Stimulated activated CD4-positive, alpha-beta T cell treated with anti-CD3 and anti-CD28 coated beads, Interleukin-2, amount 100 ng/mL, for 24 hours (primary cell): ENCODE measurements around the gene CLSTN2.

Experiments used
- DNase-seq, 2 donors: peaks; one replicate each; pipeline ENCODE4 v3.0.0-alpha.2; 2020

CLSTN2 gene

GRCh38 chr3:140007911-140008869 is 73.2 kb downstream of the CLSTN2 start:
- DNase-seq, result no peak

DNA sequence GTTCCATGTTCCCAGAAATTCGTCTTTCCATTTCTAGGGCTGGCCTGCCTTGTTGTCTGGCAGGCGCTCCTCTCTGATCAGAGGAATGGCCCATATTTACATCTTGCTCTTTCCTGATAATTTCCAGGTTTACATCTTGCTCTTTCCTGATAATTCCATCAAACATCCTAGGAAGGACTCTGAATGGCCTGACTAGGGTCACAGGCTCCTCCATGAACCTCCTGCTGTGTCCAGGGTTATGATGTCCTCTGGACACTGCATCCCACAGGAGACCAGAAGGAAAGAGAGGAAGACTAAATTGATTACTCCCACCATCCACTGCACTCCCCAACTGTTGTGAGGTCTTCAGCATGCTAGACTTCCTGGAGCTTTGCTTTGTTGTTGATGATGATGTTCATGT is 75.4 kb downstream of the CLSTN2 start:
- no peak for DNase-seq

DNA sequence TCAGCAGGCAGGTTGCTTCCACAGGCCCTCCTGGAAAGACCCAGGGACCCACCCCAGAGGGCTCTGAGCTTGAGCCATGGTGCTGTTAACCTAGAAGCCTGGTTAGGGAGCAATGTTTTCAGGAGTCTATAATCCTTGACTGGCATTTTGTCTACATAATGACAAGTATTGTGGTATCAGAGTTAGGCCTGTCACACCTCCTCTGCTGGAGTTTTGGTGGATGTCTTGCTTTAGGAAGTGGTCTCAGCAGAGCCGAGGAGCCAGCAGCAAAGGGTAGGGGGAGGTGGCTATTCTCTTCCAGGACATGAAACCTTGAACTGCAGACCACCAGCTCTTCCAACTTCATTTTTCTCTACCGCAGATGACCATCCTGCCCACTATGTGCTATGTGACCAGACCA is 76.1 kb downstream of the CLSTN2 start:
- DNase-seq, result no peak

GRCh38 chr3:140011611-140012277 is 76.8 kb downstream of the CLSTN2 start:
- DNase-seq, result no peak

DNA sequence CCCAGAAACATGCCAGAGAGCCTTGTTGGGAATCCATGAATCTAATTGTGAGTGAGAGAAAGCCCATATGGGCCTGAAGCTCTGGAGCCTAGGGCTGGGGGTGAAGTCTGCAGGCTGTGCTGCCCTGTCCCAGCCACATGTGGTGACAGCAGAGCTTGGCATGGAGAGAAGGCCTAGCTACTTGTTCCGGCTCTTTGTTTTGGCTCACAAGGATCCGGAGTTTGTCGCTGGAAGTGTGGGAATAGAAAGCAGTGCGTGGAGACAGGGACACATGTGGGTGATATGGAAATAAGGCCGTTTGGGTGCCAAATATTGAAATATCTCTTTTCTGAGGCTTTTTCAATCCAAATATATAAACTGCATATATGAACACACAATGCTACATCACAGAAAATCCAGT is 78.2 kb downstream of the CLSTN2 start:
- DNase-seq, result no peak

DNA sequence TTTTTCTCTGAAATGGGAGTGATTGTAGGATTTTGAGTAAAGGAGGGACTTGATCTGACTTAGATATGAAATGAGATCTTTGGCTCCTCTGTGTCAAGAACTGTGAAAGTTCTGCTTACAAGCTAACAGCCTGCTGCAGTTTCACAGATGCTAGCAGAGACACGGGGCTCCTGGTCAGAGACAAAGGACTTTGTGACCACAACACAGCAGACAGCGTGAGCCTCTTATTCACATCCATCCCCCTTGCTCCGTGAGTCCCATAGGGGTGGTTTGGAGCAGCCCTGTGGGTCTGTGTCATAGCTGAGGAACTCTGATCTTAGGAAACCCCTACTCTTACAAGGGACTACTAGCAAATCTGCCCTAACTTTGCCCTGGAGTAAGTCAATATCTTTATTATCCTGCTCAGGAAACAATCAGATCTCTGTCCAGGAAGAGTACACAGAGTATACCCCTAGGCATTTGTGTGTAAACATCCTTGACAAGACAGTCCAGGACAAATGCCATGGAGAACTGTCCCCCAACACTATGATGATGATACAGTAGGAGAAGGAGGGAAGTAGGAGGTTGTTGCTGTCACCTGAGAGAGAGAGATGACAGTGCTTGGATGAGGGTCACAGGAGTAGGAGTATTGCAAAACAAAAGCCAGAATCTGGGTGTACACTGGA is 80.0 kb downstream of the CLSTN2 start:
- no peak for DNase-seq

- no peak for DNase-seq
Observed at GRCh38 chr3:140015741-140016140, 80.8 kb downstream of the CLSTN2 start.

GRCh38 chr3:140018556-140018955 is 83.6 kb downstream of the CLSTN2 start:
- DNase-seq, result no peak

GRCh38 chr3:140019946-140020345 is 85.0 kb downstream of the CLSTN2 start:
- DNase-seq, result no peak

GRCh38 chr3:140020541-140020940 is 85.6 kb downstream of the CLSTN2 start:
- no peak for DNase-seq

DNA sequence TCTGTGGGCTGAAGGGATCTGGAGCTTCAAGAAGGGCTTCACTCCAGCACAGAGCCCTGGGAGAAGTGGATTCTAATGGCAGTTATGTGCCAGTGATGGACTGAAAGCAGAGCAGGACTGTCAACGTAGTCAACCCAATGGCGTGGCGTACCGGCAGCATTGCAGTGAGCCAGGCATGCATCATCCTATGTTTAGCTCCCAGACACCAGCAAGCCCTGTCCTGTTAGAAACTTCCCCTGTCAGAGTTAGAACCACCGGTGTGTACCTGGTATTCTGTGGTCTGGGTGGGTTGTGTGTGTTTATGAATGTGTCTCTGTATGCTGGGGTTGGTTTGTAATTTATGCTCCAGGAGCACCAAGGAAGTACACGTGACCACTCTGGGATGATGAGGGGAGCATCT is 86.3 kb downstream of the CLSTN2 start:
- DNase-seq, result no peak

DNA sequence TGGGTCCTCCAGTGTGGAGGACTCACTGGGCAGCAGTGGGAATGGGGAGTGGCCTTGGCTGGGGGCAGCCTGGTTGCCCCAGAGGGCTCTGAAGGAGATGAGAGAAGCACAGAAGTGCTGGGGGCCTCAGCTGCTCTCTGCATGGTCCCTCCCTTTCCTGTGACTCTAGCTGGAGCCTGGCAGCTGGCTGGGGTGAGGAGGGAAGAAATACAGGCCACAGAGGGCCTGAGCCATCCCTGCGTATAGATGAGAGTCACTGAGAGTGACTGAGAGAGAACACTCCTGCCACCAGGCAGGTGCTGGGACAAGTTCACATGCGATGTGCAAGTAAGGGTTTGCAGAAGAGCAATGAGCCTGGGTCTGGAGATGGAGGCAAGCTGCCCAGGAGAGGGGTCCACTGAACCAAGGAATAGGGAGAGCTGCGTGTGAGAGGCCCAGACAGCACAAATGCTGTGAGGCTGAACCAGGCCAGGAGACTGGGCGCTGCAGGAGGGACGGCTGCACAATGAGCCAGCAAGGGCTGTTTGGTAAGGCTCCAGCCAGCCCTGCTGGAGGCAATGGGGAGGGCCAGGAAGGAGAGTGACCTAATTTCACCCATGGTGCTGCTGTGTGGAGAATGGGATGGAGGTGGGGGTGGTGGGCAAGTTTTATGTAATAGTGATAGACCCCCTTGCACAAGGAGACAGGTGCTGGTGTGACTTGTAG is 87.2 kb downstream of the CLSTN2 start:
- DNase-seq, result no peak

GRCh38 chr3:140023616-140024530 is 88.9 kb downstream of the CLSTN2 start:
- DNase-seq, result no peak

DNA sequence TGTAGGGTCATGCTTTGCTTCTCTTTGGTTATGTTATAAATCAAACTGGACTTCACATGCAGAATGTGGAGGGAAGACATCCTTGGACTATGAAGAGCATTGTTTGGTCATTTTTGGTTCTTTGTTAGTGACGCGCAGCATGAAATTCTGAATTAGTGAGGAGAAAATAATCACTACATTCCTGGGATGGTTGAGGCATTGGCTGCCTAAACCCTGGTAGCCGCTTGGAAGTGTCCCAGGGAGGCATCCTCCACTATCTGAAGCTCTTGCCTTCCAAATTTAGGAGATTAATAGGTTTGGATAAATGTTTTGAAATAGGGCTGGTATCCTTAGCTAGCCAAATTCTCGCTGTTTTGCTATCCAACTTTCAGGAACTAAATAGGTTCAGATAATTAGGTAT is 96.2 kb downstream of the CLSTN2 start:
- no peak for DNase-seq

DNA sequence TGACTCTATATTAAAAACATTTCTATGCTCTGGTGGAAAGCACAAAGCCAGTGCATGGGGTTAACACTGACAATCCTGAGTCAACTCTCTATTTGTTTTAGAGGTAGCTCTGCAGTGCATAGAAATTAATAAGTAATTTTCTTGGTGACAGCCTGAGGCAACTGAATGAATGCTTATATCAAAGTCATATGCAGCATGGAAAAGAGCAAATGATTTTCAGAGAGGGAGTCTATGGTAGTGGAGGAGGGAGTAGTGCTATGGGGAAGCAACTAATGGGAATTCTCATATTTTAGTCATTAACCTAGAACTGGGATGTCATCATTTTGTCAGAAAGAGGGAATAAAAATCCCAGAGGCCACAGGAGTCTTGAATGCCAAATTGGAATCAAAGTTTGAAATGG is 99.1 kb downstream of the CLSTN2 start:
- no peak for DNase-seq

- DNase-seq, result no peak
Observed at GRCh38 chr3:140035871-140036270, 100.9 kb downstream of the CLSTN2 start.

GRCh38 chr3:140050396-140050795 is 115.4 kb downstream of the CLSTN2 start:
- no peak for DNase-seq

GRCh38 chr3:140051019-140051957 is 116.3 kb downstream of the CLSTN2 start:
- no peak for DNase-seq

DNA sequence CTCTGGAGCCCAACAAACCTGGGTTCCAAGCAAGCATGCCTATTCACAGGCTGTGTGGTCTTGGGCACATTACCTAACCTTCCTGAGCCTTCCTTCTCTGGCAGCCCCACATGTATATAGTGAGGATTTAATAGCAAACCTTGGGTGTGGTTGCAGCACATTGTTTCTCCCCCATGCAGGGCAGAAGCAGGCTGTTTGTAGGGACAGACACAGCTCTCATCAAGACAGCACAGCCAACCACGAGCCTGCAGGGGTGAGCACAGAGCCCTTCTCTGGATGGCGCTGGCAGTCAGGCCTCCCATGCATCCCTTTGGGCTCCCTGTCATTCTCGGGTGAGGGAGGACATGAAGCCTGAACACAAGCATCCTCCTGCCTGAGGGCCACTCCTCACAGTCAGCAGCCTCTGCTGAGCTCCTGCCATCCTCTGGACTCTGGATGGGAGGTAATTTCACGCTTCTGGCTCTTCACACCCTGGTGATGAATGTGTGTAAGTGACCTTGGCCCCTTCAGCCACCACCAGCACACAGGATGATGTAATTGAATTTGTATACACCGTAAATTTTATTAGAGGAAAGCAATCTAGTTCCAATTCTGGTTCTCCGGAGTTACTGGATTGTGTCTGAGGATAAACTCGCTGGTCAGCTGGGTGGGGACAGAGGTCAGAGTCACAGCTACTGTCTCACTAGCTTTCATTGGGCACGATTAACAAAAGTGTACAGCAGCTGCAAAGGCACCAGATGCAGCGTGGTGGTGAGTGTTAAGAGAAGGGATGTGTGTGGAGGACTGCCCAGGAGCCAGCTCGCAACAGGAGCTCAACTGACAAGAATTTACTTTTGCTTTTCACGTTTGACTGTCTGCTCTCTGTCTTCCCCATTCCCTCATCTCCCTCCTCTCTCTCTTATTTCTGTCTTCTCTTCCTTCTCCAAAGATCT is 118.1 kb downstream of the CLSTN2 start:
- no peak for DNase-seq

GRCh38 chr3:140053794-140054193 is 118.8 kb downstream of the CLSTN2 start:
- no peak for DNase-seq
